NAMALWA (cell line): Measurements from ENCODE around the gene MGRN1.

Source experiments
- DNase-seq: peaks from one replicate; pipeline ENCODE4 v3.0.0-alpha.2; 2015; ENCODE audit warnings: low spot score

Gene MGRN1

GRCh38 chr16:4624015-4624826 is at the start of gene MGRN1:
Gene MGRN1 (plus strand): TSS chr16:4624826. CDS start chr16:4624961, 135 bp downstream.
- peak; percentile 95 for DNase-seq

GRCh38 chr16:4574919-4575705 is 49.5 kb upstream of the MGRN1 start:
- DNase-seq, result no peak

- DNase-seq, result no peak
Measured at GRCh38 chr16:4576008-4576407, 48.6 kb upstream of the MGRN1 start.

- DNase-seq, result no peak
Measured at GRCh38 chr16:4578961-4579530, 45.6 kb upstream of the MGRN1 start.

GRCh38 chr16:4580250-4580649 is 44.4 kb upstream of the MGRN1 start:
- DNase-seq, result no peak

GRCh38 chr16:4583906-4584305 is 40.7 kb upstream of the MGRN1 start:
- DNase-seq, result no peak

GRCh38 chr16:4586291-4586690 is 38.3 kb upstream of the MGRN1 start:
- no peak for DNase-seq

- no peak for DNase-seq
Measured at GRCh38 chr16:4588386-4588785, 36.2 kb upstream of the MGRN1 start.

GRCh38 chr16:4588961-4589360 is 35.7 kb upstream of the MGRN1 start:
- DNase-seq, result no peak

- no peak for DNase-seq
Measured at GRCh38 chr16:4591191-4591590, 33.4 kb upstream of the MGRN1 start.

- no peak for DNase-seq
Measured at GRCh38 chr16:4591706-4592470, 32.7 kb upstream of the MGRN1 start.

- DNase-seq, result no peak
Measured at GRCh38 chr16:4593086-4593485, 31.5 kb upstream of the MGRN1 start.

- no peak for DNase-seq
Measured at GRCh38 chr16:4594433-4595410, 29.9 kb upstream of the MGRN1 start.

- DNase-seq, result no peak
Measured at GRCh38 chr16:4597174-4597573, 27.5 kb upstream of the MGRN1 start.

- DNase-seq, result no peak
Measured at GRCh38 chr16:4599037-4599436, 25.6 kb upstream of the MGRN1 start.

- DNase-seq, result no peak
Measured at GRCh38 chr16:4599545-4599944, 25.1 kb upstream of the MGRN1 start.

- DNase-seq, result no peak
Measured at GRCh38 chr16:4601036-4601863, 23.4 kb upstream of the MGRN1 start.

- DNase-seq, result no peak
Measured at GRCh38 chr16:4601864-4602186, 22.8 kb upstream of the MGRN1 start.

GRCh38 chr16:4602331-4602730 is 22.3 kb upstream of the MGRN1 start:
- no peak for DNase-seq

GRCh38 chr16:4603624-4604170 is 20.9 kb upstream of the MGRN1 start:
- DNase-seq, result no peak
